Epithelial cell of esophagus (primary cell): ENCODE data around the gene COL8A2.
A peak's percentile ranks its signal among the peaks of the same experiment; 100 is the strongest.

Source experiments
- DNase-seq: peaks from one replicate; pipeline ENCODE4 v3.0.0; 2010; ENCODE audit warnings: low read depth
- H3K4me3 ChIP-seq: 2 replicates; pipeline ENCODE4 v1.5.1; 2011; ENCODE audit warnings: mild to moderate bottlenecking, low read length, control low read depth
- CTCF ChIP-seq: IDR thresholded peaks from 2 replicates; pipeline ENCODE4 v1.5.1; 2011; ENCODE audit warnings: low read depth, mild to moderate bottlenecking, low read length, control low read depth, inconsistent platforms; ENCODE audit not compliant: insufficient read depth; ENCODE audit errors: missing control alignments

Gene COL8A2

GRCh38 chr1:36135796-36136195 lies 10.8 kb upstream of the COL8A2 start:
- no peak for DNase-seq
- TF ChIP-seq CTCF, result no peak
- H3K4me3 ChIP-seq, result no peak overlapping the region

GRCh38 chr1:36135330-36135667 lies 10.3 kb upstream of the COL8A2 start:
- H3K4me3 ChIP-seq, result no peak overlapping the region
- TF ChIP-seq CTCF, result no peak
- no peak for DNase-seq

- H3K4me3 ChIP-seq, result no peak overlapping the region
- DNase-seq, result peak; percentile 95
- TF ChIP-seq CTCF, result peak; percentile 36
Observed at GRCh38 chr1:36134505-36135329, 9.7 kb upstream of the COL8A2 start.

GRCh38 chr1:36134031-36134430 lies 9.0 kb upstream of the COL8A2 start:
- no peak overlapping the region for H3K4me3 ChIP-seq
- no peak for DNase-seq
- TF ChIP-seq CTCF, result no peak

GRCh38 chr1:36133484-36133883 lies 8.5 kb upstream of the COL8A2 start:
- peak; percentile 85 for DNase-seq
- no peak for TF ChIP-seq CTCF
- H3K4me3 ChIP-seq, result no peak overlapping the region

- TF ChIP-seq CTCF, result no peak
- DNase-seq, result no peak
- no peak overlapping the region for H3K4me3 ChIP-seq
Observed at GRCh38 chr1:36132029-36132428, 7.0 kb upstream of the COL8A2 start.

- DNase-seq, result no peak
- no peak for TF ChIP-seq CTCF
Observed at GRCh38 chr1:36128905-36129206, 3.8 kb upstream of the COL8A2 start.

More at GRCh38 chr1:36128905-36129206, 3.8 kb upstream of the COL8A2 start:
- no peak overlapping the region for H3K4me3 ChIP-seq
